Adrenal gland (tissue), 5 donors: ENCODE data around the gene BRPF1.

Experiments
- POLR2A ChIP-seq, 2 donors: fragments of 450-650 bp; IDR thresholded peaks; one replicate each; pipeline ENCODE4 v1.6.1; 2017; ENCODE audit warnings: antibody characterized with exemption in 2 of 2, mild to moderate bottlenecking in 2 of 2, moderate library complexity in 1 of 2
- TF ChIP-seq, protein P1 (sequence below), 6 experiments: fragments of 450-650 bp in 4 of 6; fragments of 200-600 bp in 2 of 6; sonication (generic) in 1 of 6; IDR thresholded peaks; 1 replicate in 5 of 6; 2 replicates in 1 of 6; pipeline versions ENCODE4 v1.5.1 to v1.8.0; 2016 to 2021; ENCODE audit warnings: antibody characterized with exemption in 6 of 6, mild to moderate bottlenecking in 2 of 6, moderate library complexity in 1 of 6
- donor health status: DM: no; HTN: no; CAD: no.

DNA sequence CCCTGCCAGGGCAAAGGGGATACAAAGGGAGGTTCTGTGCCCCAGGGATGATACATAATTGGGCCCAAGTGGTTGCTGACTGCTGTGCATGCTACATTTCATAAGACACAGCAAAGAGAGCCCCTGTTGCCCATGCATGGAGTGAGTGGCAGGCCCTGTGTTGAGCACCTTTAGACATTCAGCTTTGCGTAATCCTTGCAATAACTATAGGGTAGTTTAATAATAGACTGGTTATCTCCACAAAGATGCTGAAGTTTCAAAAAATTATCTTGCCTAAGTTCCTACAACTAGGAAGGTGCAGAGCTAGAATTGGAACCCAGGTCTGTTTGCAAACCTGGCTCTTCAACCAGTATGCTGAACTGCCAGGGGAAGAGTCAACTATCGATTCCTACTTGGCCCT is 16.5 kb downstream of the BRPF1 start:
- TF ChIP-seq, protein P1, sequence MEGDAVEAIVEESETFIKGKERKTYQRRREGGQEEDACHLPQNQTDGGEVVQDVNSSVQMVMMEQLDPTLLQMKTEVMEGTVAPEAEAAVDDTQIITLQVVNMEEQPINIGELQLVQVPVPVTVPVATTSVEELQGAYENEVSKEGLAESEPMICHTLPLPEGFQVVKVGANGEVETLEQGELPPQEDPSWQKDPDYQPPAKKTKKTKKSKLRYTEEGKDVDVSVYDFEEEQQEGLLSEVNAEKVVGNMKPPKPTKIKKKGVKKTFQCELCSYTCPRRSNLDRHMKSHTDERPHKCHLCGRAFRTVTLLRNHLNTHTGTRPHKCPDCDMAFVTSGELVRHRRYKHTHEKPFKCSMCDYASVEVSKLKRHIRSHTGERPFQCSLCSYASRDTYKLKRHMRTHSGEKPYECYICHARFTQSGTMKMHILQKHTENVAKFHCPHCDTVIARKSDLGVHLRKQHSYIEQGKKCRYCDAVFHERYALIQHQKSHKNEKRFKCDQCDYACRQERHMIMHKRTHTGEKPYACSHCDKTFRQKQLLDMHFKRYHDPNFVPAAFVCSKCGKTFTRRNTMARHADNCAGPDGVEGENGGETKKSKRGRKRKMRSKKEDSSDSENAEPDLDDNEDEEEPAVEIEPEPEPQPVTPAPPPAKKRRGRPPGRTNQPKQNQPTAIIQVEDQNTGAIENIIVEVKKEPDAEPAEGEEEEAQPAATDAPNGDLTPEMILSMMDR (IDR thresholded peaks at IDR 0.05): no peak
- TF ChIP-seq POLR2A (IDR thresholded peaks at IDR 0.05): no peak
